ENCODE results near the gene EIF4H.
"Not testable (repeated sequence)": the region's sequence is repeated elsewhere in the genome, so short reads cannot be mapped to it uniquely, and the experiment has no call there.

Gene EIF4H

DNA sequence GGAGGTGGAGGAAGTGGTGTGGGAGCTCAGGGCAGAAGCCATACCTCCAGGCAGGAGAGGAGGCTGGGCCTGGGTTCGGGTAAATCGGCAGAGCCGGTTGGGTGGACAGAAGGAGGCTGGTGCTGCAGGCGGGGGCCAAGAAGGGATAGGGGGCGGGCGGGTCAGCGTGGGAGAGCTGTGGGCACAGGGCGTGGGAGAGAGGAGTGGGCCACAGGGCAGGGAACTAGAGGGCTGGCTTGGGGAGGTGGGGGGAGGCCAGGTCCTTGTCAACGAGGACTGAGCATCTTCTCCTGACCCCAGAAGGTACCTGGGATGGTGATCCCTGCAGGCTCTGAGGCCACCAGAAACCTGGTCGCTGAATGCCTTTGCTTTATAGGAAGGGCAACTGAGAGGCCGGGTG is 47.6 kb downstream of the EIF4H start:
- no peak for DNase-seq (ENCODE audit: low read depth, low spot score)
- Histone ChIP-seq H3K4me3 (no peak overlapping the region), H3K36me3 (ENCODE audit: insufficient read depth, low read length) (peaks cover 3% of the 10 kb centered on the region; the same call in 1 of the 2 replicates), H3K9me3 (ENCODE audit: low read depth, low read length) (no peaks in the 10 kb centered on the region), H3K27ac (no peak overlapping the region), H3K9ac (ENCODE audit: insufficient read length) (no peak overlapping the region)
- TF ChIP-seq FOXP2 (optimal IDR thresholded peaks at IDR 0.05; ENCODE audit: control extremely low read depth, extremely low read length, insufficient read depth), result no peak
- no peak for TF ChIP-seq POLR2AphosphoS5 (IDR thresholded peaks at IDR 0.05; ENCODE audit: borderline replicate concordance, low read depth, low read length)
- TF ChIP-seq EZH2 (IDR thresholded peaks at IDR 0.05), result no peak

DNA sequence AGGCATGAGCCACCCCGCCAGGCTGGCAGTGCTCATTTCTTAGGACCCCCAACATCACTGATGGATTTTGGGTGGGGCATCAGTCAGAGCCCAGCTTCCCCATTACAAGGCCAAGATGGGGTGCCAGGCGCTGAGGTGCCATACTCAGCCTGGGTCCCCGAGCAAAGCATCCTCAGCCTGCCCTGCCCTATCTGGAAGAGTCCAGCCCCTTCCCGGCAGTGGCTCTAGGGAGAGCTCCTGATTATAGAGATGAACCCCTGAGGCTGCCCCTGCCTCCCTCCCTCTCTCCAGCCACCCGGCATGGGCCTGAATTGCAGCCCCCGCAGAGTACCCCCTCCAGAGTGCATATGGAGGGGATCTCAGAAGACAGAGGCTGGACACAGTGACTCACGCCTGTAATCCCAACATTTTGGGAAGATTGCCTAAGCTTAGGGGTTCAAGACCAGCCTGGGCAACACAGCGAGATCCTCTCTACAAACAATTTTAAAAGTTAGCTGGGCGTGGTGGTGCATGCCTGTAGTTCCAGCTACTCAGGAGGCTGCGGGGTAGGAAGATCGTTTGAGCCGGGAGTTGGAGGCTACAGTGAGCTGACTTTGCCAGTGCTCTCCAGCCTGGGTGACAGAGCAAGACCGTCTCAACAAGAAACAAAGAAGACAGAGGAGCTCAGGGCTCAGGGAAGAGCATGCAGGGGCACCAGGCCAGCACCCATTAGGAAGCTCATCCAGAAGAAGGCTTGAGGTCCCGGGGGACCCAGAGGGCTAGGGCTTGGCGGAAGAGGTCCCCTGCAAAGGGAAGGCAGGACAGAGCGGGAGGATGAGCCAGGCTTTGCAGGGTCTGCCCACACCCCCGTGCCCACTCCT is 48.9 kb downstream of the EIF4H start:
- H3K4me3 ChIP-seq, result no peak overlapping the region
- DNase-seq (ENCODE audit: low read depth, low spot score), result no peak
- no peaks in the 10 kb centered on the region for H3K9me3 ChIP-seq (ENCODE audit: low read depth, low read length)
- peaks cover 3% of the 10 kb centered on the region; the same call in 1 of the 2 replicates for H3K36me3 ChIP-seq (ENCODE audit: insufficient read depth, low read length)
- TF ChIP-seq FOXP2 (optimal IDR thresholded peaks at IDR 0.05; ENCODE audit: control extremely low read depth, extremely low read length, insufficient read depth) (no peak), EZH2 (IDR thresholded peaks at IDR 0.05) (no peak), POLR2AphosphoS5 (IDR thresholded peaks at IDR 0.05; ENCODE audit: borderline replicate concordance, low read depth, low read length) (no peak)
- no peak overlapping the region for H3K27ac ChIP-seq
- no peak overlapping the region for H3K9ac ChIP-seq (ENCODE audit: insufficient read length)

DNA sequence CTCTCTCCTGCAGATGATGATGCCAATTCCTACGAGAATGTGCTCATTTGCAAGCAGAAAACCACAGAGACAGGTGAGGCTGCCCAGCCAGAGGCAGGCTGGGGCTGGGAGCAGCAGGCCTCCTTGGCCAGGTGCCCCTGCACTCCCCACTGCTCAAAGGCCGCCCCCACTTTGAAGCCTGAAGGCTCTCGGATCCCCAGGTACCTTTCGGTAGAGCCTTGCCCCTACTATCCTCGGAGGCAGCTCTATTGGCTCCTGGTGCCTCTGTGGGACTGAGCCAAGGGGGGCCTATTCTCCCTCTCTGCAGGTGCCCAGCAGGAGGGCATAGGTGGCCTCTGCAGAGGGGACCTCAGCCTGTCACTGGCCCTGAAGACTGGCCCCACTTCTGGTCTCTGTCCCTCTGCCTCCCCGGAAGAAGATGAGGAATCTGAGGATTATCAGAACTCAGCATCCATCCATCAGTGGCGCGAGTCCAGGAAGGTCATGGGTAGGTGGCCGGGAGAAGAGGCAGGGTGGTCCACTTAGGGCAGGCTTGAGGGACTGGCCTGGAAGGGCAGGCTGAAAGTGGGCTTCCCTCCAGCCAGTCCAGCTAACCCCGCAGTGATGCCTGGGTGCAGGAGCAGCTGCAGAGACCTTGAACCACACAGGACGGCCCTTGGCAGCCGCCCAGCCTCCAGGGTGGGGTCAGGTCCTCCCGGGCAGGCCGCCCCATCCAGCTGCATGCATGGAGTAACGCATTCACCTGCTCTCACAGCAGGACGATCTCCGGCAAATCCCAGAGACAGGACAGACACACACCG is 49.8 kb downstream of the EIF4H start:
- H3K9ac ChIP-seq (ENCODE audit: insufficient read length), result no peak overlapping the region
- TF ChIP-seq EZH2 (IDR thresholded peaks at IDR 0.05) (no peak), POLR2AphosphoS5 (IDR thresholded peaks at IDR 0.05; ENCODE audit: borderline replicate concordance, low read depth, low read length) (peak; percentile 16; the same call in 1 of the 2 replicates), FOXP2 (optimal IDR thresholded peaks at IDR 0.05; ENCODE audit: control extremely low read depth, extremely low read length, insufficient read depth) (no peak)
- H3K36me3 ChIP-seq (ENCODE audit: insufficient read depth, low read length), result peaks cover 6% of the 10 kb centered on the region
- no peaks in the 10 kb centered on the region for H3K9me3 ChIP-seq (ENCODE audit: low read depth, low read length)
- no peak for DNase-seq (ENCODE audit: low read depth, low spot score)
- no peak overlapping the region for H3K27ac ChIP-seq
- no peak overlapping the region for H3K4me3 ChIP-seq

DNA sequence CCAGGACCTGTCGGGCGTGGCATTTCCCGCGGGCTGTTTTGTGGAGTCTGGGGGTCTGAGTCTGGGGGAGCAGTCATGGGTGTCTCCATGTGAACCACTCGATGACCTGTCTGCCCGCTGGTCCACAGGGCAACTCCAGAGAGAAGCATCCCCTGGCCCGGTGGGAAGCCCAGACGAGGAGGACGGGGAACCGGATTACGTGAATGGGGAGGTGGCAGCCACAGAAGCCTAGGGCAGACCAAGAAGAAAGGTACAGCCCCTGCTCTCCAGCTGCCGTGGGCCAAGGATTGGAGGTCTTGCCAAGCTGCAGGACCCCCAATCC is 50.3 kb downstream of the EIF4H start:
- H3K4me3 ChIP-seq, result no peak overlapping the region
- TF ChIP-seq EZH2 (IDR thresholded peaks at IDR 0.05), result no peak
- no peak for TF ChIP-seq FOXP2 (optimal IDR thresholded peaks at IDR 0.05; ENCODE audit: control extremely low read depth, extremely low read length, insufficient read depth)
- no peak for TF ChIP-seq POLR2AphosphoS5 (IDR thresholded peaks at IDR 0.05; ENCODE audit: borderline replicate concordance, low read depth, low read length)
- H3K36me3 ChIP-seq (ENCODE audit: insufficient read depth, low read length), result peaks cover 12% of the 10 kb centered on the region

DNA sequence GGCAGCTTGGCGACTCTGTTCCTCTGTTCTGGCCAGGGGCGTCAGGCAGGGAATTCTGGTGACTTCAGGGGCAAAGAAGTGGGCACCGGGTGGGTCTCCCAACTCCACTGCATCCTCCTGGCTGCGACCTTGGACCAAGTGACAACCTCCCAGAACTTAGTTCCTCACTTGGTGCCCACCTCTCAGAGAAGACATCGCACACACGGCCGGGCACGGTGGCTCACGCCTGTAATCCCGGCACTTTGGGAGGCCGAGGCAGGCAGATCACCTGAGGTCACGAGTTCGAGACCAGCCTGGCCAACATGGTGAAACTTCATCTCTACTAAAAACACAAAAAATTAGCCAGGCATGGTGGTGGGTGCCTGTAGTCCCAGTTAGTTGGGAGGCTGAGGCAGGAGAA is 50.8 kb downstream of the EIF4H start:
- H3K9ac ChIP-seq (ENCODE audit: insufficient read length); H3K9me3 ChIP-seq (ENCODE audit: low read depth, low read length); H3K4me3 ChIP-seq; H3K27ac ChIP-seq; DNase-seq (ENCODE audit: low read depth, low spot score): not testable (repeated sequence)
- peaks cover 13% of the 10 kb centered on the region for H3K36me3 ChIP-seq (ENCODE audit: insufficient read depth, low read length)

More for the DNA sequence above, 50.3 kb downstream of the EIF4H start:
- Histone ChIP-seq H3K9ac (ENCODE audit: insufficient read length) (no peak overlapping the region), H3K9me3 (ENCODE audit: low read depth, low read length) (no peaks in the 10 kb centered on the region), H3K27ac (no peak overlapping the region)
- no peak for DNase-seq (ENCODE audit: low read depth, low spot score)

DNA sequence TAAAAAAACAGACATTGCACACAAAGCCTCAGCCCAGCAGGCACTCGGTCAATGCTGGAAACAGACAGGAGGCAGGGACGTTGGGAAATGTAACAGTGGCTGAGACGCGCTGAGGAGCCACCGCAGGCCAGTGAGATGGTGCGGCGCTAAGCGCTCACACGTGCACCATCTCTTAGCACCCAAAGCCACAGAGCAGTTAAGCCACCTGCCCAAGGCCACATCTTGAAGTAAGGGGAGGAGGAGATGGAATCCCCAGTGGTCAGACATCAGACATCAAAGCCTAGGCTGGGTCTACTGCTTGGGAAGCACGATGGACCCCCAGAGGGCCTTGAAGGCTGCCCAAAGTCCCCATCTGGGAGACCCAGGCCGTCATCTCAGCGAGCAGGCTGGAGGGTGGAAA is 51.2 kb downstream of the EIF4H start:
- TF ChIP-seq POLR2AphosphoS5 (IDR thresholded peaks at IDR 0.05; ENCODE audit: borderline replicate concordance, low read depth, low read length), result no peak; the same call in 1 of the 2 replicates
- TF ChIP-seq EZH2 (IDR thresholded peaks at IDR 0.05), result no peak
- no peak for TF ChIP-seq FOXP2 (optimal IDR thresholded peaks at IDR 0.05; ENCODE audit: control extremely low read depth, extremely low read length, insufficient read depth)
- Histone ChIP-seq H3K9ac (ENCODE audit: insufficient read length) (no peak overlapping the region), H3K36me3 (ENCODE audit: insufficient read depth, low read length) (peaks cover 16% of the 10 kb centered on the region), H3K4me3 (no peak overlapping the region), H3K9me3 (ENCODE audit: low read depth, low read length) (no peaks in the 10 kb centered on the region), H3K27ac (no peak overlapping the region)
- no peak for DNase-seq (ENCODE audit: low read depth, low spot score)

DNA sequence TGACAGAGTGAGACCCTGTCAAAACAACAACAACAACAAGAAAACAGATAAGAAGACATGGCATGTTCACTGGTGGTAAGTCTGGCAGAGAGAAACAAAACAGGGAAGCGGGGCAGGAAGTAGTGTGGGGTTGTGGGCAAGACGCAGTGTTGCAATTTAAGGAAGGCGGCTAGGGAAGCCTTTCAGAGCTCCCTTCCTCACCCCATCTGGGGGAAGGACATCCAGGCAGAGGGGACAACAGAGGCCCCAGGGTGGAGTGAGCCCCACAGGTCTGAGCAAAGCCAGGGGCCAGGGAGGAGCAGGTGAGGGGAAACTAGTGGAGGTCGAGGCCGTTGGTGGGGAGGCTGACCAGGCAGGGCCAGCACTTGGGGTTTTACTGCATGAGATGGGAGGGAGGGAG is 52.5 kb downstream of the EIF4H start:
- TF ChIP-seq EZH2 (IDR thresholded peaks at IDR 0.05) (no peak), FOXP2 (optimal IDR thresholded peaks at IDR 0.05; ENCODE audit: control extremely low read depth, extremely low read length, insufficient read depth) (no peak), POLR2AphosphoS5 (IDR thresholded peaks at IDR 0.05; ENCODE audit: borderline replicate concordance, low read depth, low read length) (no peak)

DNA sequence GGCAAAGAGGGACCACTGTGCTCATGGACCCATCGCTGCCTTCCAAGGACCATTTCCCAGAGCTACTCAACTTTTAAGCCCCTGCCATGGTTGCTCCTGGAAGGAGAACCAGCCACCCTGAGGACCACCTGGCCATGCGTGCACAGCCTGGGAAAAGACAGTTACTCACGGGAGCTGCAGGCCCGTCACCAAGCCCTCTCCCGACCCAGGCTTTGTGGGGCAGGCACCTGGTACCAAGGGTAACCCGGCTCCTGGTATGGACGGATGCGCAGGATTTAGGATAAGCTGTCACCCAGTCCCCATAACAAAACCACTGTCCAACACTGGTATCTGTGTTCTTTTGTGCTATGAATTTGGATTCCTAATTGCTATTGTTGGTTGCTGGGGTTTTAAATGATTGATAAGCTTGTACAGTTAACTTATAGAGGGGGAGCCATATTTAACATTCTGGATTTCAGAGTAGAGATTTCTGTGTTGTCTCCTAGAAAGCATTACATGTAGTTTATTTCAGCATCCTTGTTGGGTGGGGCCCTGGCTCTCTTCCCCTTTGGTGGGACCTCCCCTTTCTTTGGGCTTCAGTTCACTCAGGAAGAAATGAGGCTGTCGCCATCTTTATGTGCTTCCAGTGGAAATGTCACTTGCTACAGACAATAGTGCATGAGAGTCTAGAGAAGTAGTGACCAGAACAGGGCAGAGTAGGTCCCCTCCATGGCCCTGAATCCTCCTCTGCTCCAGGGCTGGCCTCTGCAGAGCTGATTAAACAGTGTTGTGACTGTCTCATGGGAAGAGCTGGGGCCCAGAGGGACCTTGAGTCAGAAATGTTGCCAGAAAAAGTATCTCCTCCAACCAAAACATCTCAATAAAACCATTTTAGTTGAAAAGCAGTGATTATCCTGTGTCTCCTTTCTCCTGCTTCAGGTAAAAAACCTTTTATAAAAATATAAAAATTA is 55.1 kb downstream of the EIF4H start:
- H3K9ac ChIP-seq (ENCODE audit: insufficient read length), result no peak overlapping the region
- H3K9me3 ChIP-seq (ENCODE audit: low read depth, low read length), result no peaks in the 10 kb centered on the region
- TF ChIP-seq POLR2AphosphoS5 (IDR thresholded peaks at IDR 0.05; ENCODE audit: borderline replicate concordance, low read depth, low read length) (no peak), EZH2 (IDR thresholded peaks at IDR 0.05) (no peak), FOXP2 (optimal IDR thresholded peaks at IDR 0.05; ENCODE audit: control extremely low read depth, extremely low read length, insufficient read depth) (no peak)
- DNase-seq (ENCODE audit: low read depth, low spot score), result no peak
- no peak overlapping the region for H3K27ac ChIP-seq
- H3K36me3 ChIP-seq (ENCODE audit: insufficient read depth, low read length), result peaks cover 50% of the 10 kb centered on the region
- H3K4me3 ChIP-seq, result no peak overlapping the region

More for the DNA sequence above, 52.5 kb downstream of the EIF4H start:
- Histone ChIP-seq H3K9me3 (ENCODE audit: low read depth, low read length) (no peaks in the 10 kb centered on the region), H3K9ac (ENCODE audit: insufficient read length) (no peak overlapping the region), H3K27ac (no peak overlapping the region), H3K4me3 (no peak overlapping the region), H3K36me3 (ENCODE audit: insufficient read depth, low read length) (peaks cover 28% of the 10 kb centered on the region)
- no peak for DNase-seq (ENCODE audit: low read depth, low spot score)

Measured in SK-N-MC (cell line).